Lower lobe of right lung (tissue), 2 donors: Measurements from ENCODE around the gene SNAPC2. TPM values are rescaled to one million over a fixed set of nuclear protein-coding genes. Genes with fewer than 3 reads are reported as not detected.
"Not testable (repeated sequence)": the region's sequence is repeated elsewhere in the genome, so short reads cannot be mapped to it uniquely, and the experiment has no call there.

Source experiments
- ATAC-seq, 2 donors: fragments of 200-7000 bp; cut with Tn5 transposase; one replicate each; pipeline ENCODE4 v1.9.1; 2020 to 2022; ENCODE audit warnings: mild to moderate bottlenecking in 2 of 2, moderate library complexity in 2 of 2
- DNase-seq: peaks from one replicate; pipeline ENCODE4 v3.0.0-alpha.2; 2020
- H3K27ac ChIP-seq: fragments of 200-600 bp; one replicate; pipeline ENCODE4 v1.8.0; 2022
- H3K27me3 ChIP-seq: fragments of 200-600 bp; one replicate; pipeline ENCODE4 v1.8.0; 2022; ENCODE audit warnings: low read depth
- H3K36me3 ChIP-seq: fragments of 200-600 bp; one replicate; pipeline ENCODE4 v1.8.0; 2022; ENCODE audit warnings: mild to moderate bottlenecking
- H3K4me1 ChIP-seq: fragments of 200-600 bp; one replicate; pipeline ENCODE4 v1.8.0; 2022
- H3K4me3 ChIP-seq: fragments of 200-600 bp; one replicate; pipeline ENCODE4 v1.8.0; 2022; ENCODE audit warnings: mild to moderate bottlenecking
- H3K9me3 ChIP-seq: fragments of 200-600 bp; one replicate; pipeline ENCODE4 v1.8.0; 2022
- intact Hi-C: fragments of 100-400 bp; cut with DNase I; formaldehyde crosslinking; loops from one replicate; pipeline ENCODE4 v1.11.0; 2022
- total RNA-seq: library from RNA; stranded (reverse); fragmentation: NEBNext Ultra II Directional; extraction: Animal tissue kit (Norgen Biotek cat#: 25700); gene quantifications from one replicate; pipeline ENCODE4 v1.2.1, GENCODE V29; 2021
- TF ChIP-seq, protein P1 (sequence below): fragments of 200-600 bp; IDR thresholded peaks from one replicate; pipeline ENCODE4 v1.8.0; 2022; ENCODE audit warnings: antibody characterized with exemption, mild to moderate bottlenecking
- donor health status: DM: no; HTN: yes; CAD: no; lungs with severe emphysema.

Gene SNAPC2
- total RNA-seq, 1 donor from 2014 or later = 17.6 TPM

DNA sequence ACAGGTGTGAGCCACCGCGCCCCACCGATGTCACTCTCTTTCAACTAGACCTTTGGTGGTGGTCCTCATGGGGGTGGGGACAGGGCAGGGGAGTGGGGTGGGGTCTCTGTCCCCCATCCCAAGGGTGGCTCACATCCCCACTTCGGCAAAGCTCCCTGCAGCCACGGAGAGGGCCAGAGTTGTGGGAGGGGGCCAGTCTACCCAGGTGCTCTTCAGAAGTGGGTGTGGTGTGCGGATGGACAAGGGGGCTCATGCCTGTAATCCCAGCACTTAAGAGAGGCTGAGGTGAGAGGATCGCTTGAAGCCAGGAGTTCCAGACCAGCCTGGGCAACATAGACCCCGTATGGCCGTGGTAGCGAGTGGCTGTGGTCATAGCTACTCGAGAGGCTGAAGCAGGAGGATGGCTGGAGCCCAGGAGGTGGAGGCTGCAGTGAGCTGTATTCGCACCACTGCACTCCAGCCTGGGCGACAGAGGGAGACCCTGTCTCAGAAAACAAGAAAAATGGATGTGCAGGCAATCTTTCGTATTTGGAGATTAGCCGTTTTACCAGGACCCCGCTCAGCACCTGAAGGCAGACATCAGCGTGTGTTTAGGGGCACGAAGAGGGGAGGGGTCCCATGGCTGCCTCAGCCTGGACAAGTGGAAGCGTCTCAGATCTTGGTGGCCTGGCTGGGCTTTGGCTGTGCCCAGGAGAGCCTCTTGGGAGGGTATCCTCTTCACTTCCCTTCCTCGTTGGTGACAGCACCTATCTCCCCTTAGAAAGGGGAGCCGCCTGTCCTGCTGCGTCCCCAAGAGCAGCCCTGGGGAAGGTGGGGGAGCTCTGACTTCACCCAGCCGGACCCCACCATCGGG lies 4.7 kb upstream of the SNAPC2 start:
- peaks cover 39% of the 10 kb centered on the region for H3K4me1 ChIP-seq
- intact Hi-C loops = no loop called here
- H3K9me3 ChIP-seq = no peaks in the 10 kb centered on the region
- H3K27ac ChIP-seq = no peak overlapping the region
- ATAC-seq (no peak), DNase-seq (no peak)
- peak overlapping the region; percentile 49 for H3K4me3 ChIP-seq
- TF ChIP-seq, protein P1, sequence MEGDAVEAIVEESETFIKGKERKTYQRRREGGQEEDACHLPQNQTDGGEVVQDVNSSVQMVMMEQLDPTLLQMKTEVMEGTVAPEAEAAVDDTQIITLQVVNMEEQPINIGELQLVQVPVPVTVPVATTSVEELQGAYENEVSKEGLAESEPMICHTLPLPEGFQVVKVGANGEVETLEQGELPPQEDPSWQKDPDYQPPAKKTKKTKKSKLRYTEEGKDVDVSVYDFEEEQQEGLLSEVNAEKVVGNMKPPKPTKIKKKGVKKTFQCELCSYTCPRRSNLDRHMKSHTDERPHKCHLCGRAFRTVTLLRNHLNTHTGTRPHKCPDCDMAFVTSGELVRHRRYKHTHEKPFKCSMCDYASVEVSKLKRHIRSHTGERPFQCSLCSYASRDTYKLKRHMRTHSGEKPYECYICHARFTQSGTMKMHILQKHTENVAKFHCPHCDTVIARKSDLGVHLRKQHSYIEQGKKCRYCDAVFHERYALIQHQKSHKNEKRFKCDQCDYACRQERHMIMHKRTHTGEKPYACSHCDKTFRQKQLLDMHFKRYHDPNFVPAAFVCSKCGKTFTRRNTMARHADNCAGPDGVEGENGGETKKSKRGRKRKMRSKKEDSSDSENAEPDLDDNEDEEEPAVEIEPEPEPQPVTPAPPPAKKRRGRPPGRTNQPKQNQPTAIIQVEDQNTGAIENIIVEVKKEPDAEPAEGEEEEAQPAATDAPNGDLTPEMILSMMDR = no peak
- peaks cover 45% of the 10 kb centered on the region for H3K27me3 ChIP-seq
- peaks cover 26% of the 10 kb centered on the region for H3K36me3 ChIP-seq

DNA sequence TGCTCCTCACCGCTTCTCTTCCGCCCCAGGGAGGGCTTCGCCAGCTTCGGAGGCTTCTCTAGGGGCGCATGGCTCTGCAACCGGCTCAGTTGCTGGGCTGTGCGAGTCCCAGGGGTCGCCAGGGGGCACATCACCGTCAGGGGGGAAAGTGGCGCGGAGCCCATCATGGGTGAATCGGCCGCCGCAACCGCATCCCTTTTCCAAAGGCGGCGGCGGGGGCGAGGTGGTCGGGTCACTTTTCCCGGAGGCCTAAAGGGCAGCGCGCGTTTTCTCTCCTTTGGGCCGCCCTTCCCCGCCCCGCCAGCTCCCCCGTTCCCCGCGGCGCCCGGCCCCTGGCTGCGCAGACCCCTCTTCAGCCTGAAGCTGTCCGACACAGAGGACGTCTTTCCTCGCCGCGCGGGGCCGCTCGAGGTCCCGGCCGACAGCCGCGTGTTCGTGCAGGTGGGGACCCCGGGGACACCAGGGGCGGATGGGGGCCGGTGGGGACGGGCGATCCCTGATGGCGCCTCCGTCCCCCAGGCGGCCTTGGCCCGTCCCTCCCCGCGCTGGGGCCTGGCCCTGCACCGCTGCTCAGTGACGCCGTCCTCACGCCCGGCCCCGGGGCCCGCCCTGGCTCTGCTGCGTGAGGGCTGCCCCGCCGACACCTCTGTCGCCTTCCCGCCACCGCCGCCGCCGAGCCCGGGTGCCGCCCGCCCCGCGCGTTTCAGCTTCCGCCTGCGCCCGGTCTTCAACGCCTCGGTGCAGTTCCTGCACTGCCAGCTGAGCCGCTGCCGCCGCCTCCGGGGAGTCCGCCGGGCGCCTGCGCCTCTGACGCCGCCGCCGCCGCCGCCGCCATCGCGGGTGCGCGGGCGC lies 3.8 kb upstream of the SNAPC2 start:
- peak; percentile 67 for DNase-seq
- no peaks in the 10 kb centered on the region for H3K9me3 ChIP-seq
- peaks cover 18% of the 10 kb centered on the region for H3K36me3 ChIP-seq
- TF ChIP-seq, protein P1 = no peak
- peaks cover 45% of the 10 kb centered on the region for H3K27me3 ChIP-seq
- intact Hi-C loops = no loop called here
- no peak for ATAC-seq
- no peak overlapping the region for H3K27ac ChIP-seq
- peak overlapping the region; percentile 49 for H3K4me3 ChIP-seq
- peaks cover 44% of the 10 kb centered on the region for H3K4me1 ChIP-seq

DNA sequence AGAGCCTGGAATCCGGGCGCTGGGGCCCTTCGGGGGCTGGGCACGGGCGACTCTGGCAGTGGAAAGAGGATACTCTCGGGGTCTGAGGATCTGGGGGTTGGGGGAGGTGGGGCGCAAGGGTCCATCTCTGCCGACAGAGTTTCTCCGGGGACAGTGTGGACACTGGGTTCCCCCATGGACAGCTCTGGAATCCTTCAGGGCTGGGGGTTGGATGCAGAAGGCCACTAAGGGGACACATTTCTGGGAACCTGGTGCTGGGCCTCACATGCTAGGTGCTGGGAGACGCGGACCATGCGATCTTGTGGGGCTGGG lies 3.2 kb upstream of the SNAPC2 start:
- Histone ChIP-seq H3K27me3 (peaks cover 45% of the 10 kb centered on the region), H3K4me3 (peak overlapping the region; percentile 49), H3K36me3 (peaks cover 16% of the 10 kb centered on the region), H3K9me3 (no peaks in the 10 kb centered on the region), H3K4me1 (peaks cover 50% of the 10 kb centered on the region), H3K27ac (no peak overlapping the region)
- DNase-seq (no peak), ATAC-seq (no peak)
- TF ChIP-seq, protein P1 = no peak
- intact Hi-C loops = no loop called here

DNA sequence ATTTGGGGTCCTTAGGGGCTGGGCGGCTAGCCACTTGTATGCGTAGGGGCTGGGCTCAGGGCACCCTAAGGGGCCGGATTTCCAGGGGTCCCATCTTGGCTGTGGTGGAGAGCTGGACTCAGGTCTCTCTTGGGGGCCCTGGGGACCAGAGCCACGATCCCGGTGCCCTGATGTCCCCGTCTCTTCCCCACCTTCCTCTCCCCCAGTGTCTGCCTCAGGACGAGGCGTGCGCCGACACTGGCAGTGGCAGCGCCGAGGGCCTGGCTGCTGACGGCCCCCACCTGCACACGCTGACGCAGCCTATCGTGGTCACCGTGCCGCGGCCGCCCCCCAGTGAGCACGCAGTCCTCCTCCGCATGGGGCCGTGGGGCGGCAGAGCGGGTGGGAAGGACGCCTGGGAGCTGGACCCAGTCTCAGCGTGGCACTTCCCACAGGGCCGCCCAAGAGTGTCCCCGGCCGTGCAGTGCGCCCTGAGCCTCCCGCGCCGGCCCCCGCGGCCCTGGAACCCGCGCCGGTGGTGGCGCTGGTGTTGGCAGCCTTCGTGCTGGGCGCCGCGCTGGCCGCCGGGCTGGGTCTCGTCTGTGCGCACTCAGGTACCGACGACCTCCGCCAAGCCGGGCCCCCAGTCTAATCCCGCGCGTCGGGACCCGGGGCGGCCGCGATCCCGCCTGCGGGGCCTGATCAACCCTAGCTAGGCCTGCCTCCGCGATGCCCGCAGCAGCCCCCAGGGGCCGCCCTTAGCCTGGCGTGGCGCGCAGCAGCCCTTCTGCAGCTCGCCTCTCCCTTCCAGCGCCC lies 2.7 kb upstream of the SNAPC2 start:
- TF ChIP-seq, protein P1 = peak; percentile 62
- Histone ChIP-seq H3K36me3 (peaks cover 16% of the 10 kb centered on the region), H3K27ac (no peak overlapping the region), H3K27me3 (peaks cover 45% of the 10 kb centered on the region), H3K9me3 (no peaks in the 10 kb centered on the region), H3K4me1 (peaks cover 54% of the 10 kb centered on the region), H3K4me3 (peak overlapping the region; percentile 49)
- peak; percentile 68 for DNase-seq
- no peak for ATAC-seq
- intact Hi-C loops = no loop called here

DNA sequence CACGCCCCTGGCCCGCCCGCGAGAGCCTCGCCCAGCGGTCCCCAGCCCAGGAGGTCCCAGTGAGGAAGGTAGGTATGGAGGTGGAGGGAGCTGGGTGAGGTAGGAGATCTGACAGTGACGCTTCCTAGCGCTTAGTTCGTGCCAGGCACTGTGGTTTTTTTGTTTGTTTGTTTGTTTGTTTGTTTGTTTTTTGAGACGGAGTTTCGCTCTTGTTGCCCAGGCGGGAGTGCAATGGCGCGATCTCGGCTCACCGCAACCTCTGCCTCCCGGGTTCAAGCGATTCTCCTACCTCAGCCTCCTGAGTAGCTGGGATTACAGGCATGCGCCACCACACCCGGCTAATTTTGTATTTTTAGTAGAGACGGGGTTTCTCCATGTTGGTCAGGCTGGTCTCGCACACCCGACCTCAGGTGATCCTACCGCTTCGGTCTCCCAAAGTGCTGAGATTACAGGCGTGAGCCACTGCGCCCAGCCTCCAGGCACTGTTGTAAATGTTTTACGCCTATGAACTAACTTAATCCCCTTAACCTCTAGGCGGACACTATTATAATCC lies 2.0 kb upstream of the SNAPC2 start:
- Histone ChIP-seq H3K4me1 (peaks cover 54% of the 10 kb centered on the region), H3K4me3 (peak overlapping the region; percentile 49), H3K27me3 (peaks cover 45% of the 10 kb centered on the region), H3K36me3 (peaks cover 15% of the 10 kb centered on the region)
- H3K27ac ChIP-seq, H3K9me3 ChIP-seq, intact Hi-C loops, DNase-seq, ATAC-seq: not testable (repeated sequence)
